Measurements from ENCODE around the gene CYTIP.
A peak's percentile ranks its signal among the peaks of the same experiment; 100 is the strongest.

DNA sequence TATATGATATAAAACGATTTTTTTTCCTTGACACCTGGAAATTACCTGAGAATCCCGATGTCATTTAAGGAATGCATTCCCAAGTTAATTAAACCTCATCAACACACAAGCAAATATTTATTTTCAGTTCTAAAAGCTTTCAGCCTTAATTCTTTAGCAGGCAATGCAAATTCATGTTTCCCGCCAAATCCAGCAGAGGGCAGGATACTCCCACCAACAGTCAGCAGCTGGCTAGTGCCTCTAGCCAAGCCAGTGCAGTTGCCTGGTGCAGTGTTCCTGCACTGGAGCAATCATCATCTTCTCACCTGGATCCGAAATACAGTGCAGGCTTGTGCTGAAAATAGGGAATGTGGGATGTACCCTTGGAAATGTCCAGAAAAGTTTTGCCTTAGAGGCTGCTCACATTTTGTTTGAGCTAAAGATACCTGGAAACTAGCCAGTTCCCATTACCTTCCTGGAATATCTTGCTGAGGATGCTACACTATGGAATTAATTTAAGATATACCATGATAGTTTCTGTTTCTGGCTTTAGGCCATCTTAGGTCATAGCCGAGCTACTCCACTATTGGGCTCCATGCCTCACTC, 48.4 kb upstream of the CYTIP start:
- TF ChIP-seq, protein P1, sequence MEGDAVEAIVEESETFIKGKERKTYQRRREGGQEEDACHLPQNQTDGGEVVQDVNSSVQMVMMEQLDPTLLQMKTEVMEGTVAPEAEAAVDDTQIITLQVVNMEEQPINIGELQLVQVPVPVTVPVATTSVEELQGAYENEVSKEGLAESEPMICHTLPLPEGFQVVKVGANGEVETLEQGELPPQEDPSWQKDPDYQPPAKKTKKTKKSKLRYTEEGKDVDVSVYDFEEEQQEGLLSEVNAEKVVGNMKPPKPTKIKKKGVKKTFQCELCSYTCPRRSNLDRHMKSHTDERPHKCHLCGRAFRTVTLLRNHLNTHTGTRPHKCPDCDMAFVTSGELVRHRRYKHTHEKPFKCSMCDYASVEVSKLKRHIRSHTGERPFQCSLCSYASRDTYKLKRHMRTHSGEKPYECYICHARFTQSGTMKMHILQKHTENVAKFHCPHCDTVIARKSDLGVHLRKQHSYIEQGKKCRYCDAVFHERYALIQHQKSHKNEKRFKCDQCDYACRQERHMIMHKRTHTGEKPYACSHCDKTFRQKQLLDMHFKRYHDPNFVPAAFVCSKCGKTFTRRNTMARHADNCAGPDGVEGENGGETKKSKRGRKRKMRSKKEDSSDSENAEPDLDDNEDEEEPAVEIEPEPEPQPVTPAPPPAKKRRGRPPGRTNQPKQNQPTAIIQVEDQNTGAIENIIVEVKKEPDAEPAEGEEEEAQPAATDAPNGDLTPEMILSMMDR (IDR thresholded peaks at IDR 0.05): peak; percentile 15 to 54 (median 40)
- TF ChIP-seq POLR2AphosphoS5 (IDR thresholded peaks at IDR 0.05) (no peak), EP300 (IDR thresholded peaks at IDR 0.05) (no peak), POLR2A (IDR thresholded peaks at IDR 0.05) (no peak)

Measured in sigmoid colon (tissue), 4 donors.